B cell (primary cell): ENCODE measurements around the gene SMIM41. TPM values are rescaled to one million over a fixed set of nuclear protein-coding genes. Genes with fewer than 3 reads are reported as not detected.

Experiments used
- ATAC-seq: fragments of 200-7000 bp; cut with Tn5 transposase; one replicate; pipeline ENCODE4 v1.10.0; 2021; ENCODE audit warnings: low read depth, mild to moderate bottlenecking, moderate number of reproducible peaks, moderate library complexity
- CTCF ChIA-PET: fragments of 350-600 bp; sonication (Branson Sonifier 250); formaldehyde crosslinking; loops from one replicate; lab custom pipeline; 2021; ENCODE audit warnings: antibody characterized with exemption, inconsistent platforms; lab: Charles Lee
- POLR2A ChIA-PET: fragments of 350-600 bp; sonication (Branson Sonifier 250); formaldehyde crosslinking; loops from one replicate; lab custom pipeline; 2021; ENCODE audit warnings: antibody characterized with exemption; lab: Charles Lee
- DNase-seq: peaks from one replicate; pipeline ENCODE4 v3.0.0; 2013
- H2AFZ ChIP-seq: 2 replicates; pipeline ENCODE4 v1.6.1; 2012; ENCODE audit warnings: mild to moderate bottlenecking, low read depth, low read length; ENCODE audit not compliant: insufficient read depth, poor library complexity, severe bottlenecking
- H3K27ac ChIP-seq, 2 donors: 1 replicate in 1 of 2; 2 replicates in 1 of 2; pipeline ENCODE4 v1.5.1; 2012 to 2013; ENCODE audit warnings: low read length in 2 of 2, mild to moderate bottlenecking in 2 of 2, moderate library complexity in 1 of 2
- H3K27me3 ChIP-seq, 4 experiments: fragments of 200-600 bp in 1 of 4; sonication (generic) in 1 of 4; replicated peaks in 1 of 4; 1 replicate in 2 of 4; 2 replicates in 2 of 4; pipeline versions ENCODE4 v1.6.1 to v1.7.0; 2013 to 2016; ENCODE audit warnings: low read length in 3 of 4, mild to moderate bottlenecking in 2 of 4, mixed read lengths in 1 of 4, moderate library complexity in 1 of 4; ENCODE audit not compliant: insufficient read depth in 4 of 4, control insufficient read depth in 3 of 4; ENCODE audit errors: control extremely low read depth in 1 of 4
- H3K36me3 ChIP-seq, 2 experiments: replicated peaks in 1 of 2; 1 replicate in 1 of 2; 2 replicates in 1 of 2; pipeline versions ENCODE4 v1.6.1 to v1.7.1; 2013; ENCODE audit warnings: low read length in 1 of 2; ENCODE audit not compliant: insufficient read depth in 2 of 2, control insufficient read depth in 1 of 2; ENCODE audit errors: control extremely low read depth in 1 of 2, extremely low read depth in 1 of 2
- H3K4me1 ChIP-seq, 2 donors: fragments of 200-600 bp in 1 of 2; sonication (generic) in 1 of 2; 1 replicate in 1 of 2; 2 replicates in 1 of 2; pipeline versions ENCODE4 v1.5.1 to v1.6.1; 2013 to 2017; ENCODE audit warnings: low read length in 2 of 2; ENCODE audit not compliant: control insufficient read depth in 2 of 2, insufficient read depth in 2 of 2
- H3K4me2 ChIP-seq: replicated peaks from 2 replicates; pipeline ENCODE3; 2012; ENCODE audit warnings: mild to moderate bottlenecking, low read depth, low read length; ENCODE audit not compliant: poor library complexity, severe bottlenecking
- H3K4me3 ChIP-seq, 5 experiments: fragments of 200-600 bp in 1 of 5; sonication (generic) in 1 of 5; 1 replicate in 3 of 5; 2 replicates in 2 of 5; pipeline versions ENCODE4 v1.5.1 to v1.7.0; 2011 to 2016; ENCODE audit warnings: low read length in 4 of 5, mild to moderate bottlenecking in 4 of 5, low read depth in 2 of 5, control low read depth in 1 of 5, moderate library complexity in 1 of 5; ENCODE audit not compliant: insufficient read depth in 1 of 5; ENCODE audit errors: control extremely low read depth in 1 of 5, extremely low read depth in 1 of 5
- H3K79me2 ChIP-seq: fragments of 200-600 bp; sonication (generic); one replicate; pipeline ENCODE4 v1.6.0; 2016; ENCODE audit warnings: low read length; ENCODE audit not compliant: control insufficient read depth, insufficient read depth
- H3K9ac ChIP-seq: fragments of 200-600 bp; sonication (generic); 2 replicates; pipeline ENCODE4 v1.6.1; 2017; ENCODE audit warnings: mild to moderate bottlenecking, low read length, moderate library complexity
- H3K9me3 ChIP-seq, 3 donors: one replicate each; pipeline versions ENCODE4 v1.6.1 to v1.7.1; 2013; ENCODE audit warnings: low read length in 2 of 3; ENCODE audit not compliant: control insufficient read depth in 2 of 3, insufficient read depth in 1 of 3; ENCODE audit errors: control extremely low read depth in 1 of 3
- H4K20me1 ChIP-seq: 2 replicates; pipeline ENCODE4 v1.6.0; 2012; ENCODE audit warnings: mild to moderate bottlenecking, low read length; ENCODE audit not compliant: insufficient read depth, control insufficient read depth, poor library complexity, severe bottlenecking
- H3K27ac Mint-ChIP-seq: one replicate; pipeline ENCODE4 v1.8.0; 2021; ENCODE audit warnings: mixed read lengths
- H3K27me3 Mint-ChIP-seq: one replicate; pipeline ENCODE4 v1.8.0; 2021; ENCODE audit warnings: mixed read lengths
- H3K4me1 Mint-ChIP-seq: one replicate; pipeline ENCODE4 v1.8.0; 2021; ENCODE audit warnings: mixed read lengths
- H3K4me3 Mint-ChIP-seq: one replicate; pipeline ENCODE4 v1.8.0; 2021; ENCODE audit warnings: mixed read lengths
- H3K9me3 Mint-ChIP-seq: one replicate; pipeline ENCODE4 v1.8.0; 2022; ENCODE audit warnings: mixed read lengths; ENCODE audit not compliant: insufficient read depth
- CTCF ChIP-seq: fragments of 200-600 bp; IDR thresholded peaks from one replicate; pipeline ENCODE4 v1.8.0; 2022; ENCODE audit warnings: antibody characterized with exemption, mild to moderate bottlenecking
- EZH2 ChIP-seq: IDR thresholded peaks from 2 replicates; pipeline ENCODE4 v1.6.1; 2012; ENCODE audit warnings: borderline replicate concordance, low read depth, mild to moderate bottlenecking, moderate library complexity, low read length; ENCODE audit not compliant: insufficient read depth, poor library complexity, severe bottlenecking
- WGBS: methylation state at CpG from one replicate; pipeline ENCODE4 v1.1.5; 2013; ENCODE audit warnings: missing lambda C conversion rate; ENCODE audit not compliant: insufficient coverage; 5-methylcytosine and 5-hydroxymethylcytosine counted together
- intact Hi-C: fragments of 100-400 bp; cut with micrococcal nuclease; formaldehyde crosslinking; loops from one replicate; pipeline ENCODE4 v1.10.0; 2022
- polyA plus RNA-seq: library from polyadenylated mRNA; depleted of rRNA; stranded (reverse); fragments of >200 nt; gene quantifications from 2 replicates; pipeline ENCODE4 v1.2.3, GENCODE V29; 2012
- total RNA-seq, 2 donors: library from RNA; stranded (reverse); fragments of 120-200 nt in 1 of 2; gene quantifications; 1 replicate in 1 of 2; 2 replicates in 1 of 2; pipeline versions ENCODE4 v1.2.3 to v1.2.4, GENCODE V29; 2013 to 2022

SMIM41 gene
- total and polyA plus RNA-seq, 2 donors (not counting 1 experiment from before 2014, with no cell fraction given), result 0.12 TPM; not detected in 1

GRCh38 chr12:52067081-52067374 is 12.5 kb upstream of the SMIM41 start:
- Mint-ChIP-seq H3K9me3 (no peaks in the 10 kb centered on the region), H3K4me1 (peaks cover 25% of the 10 kb centered on the region), H3K4me3 (no peak overlapping the region), H3K27ac (peak overlapping the region; percentile 23), H3K27me3 (peaks cover 7% of the 10 kb centered on the region)
- peaks cover 24% of the 10 kb centered on the region for H3K79me2 ChIP-seq
- peaks cover 17 to 23% of the 10 kb centered on the region in 2 donors for H3K4me1 ChIP-seq
- intact Hi-C loops, result no loop called here
- 93% methylated on average over 3 of the region's 3 CpGs for WGBS
- POLR2A ChIA-PET, result interaction anchor here (0.7 kb wide), 1 partner anchor 17 kb away, joined by 3 read pairs; no protein-coding TSS in a partner anchor
- H3K4me3 ChIP-seq, result no peak overlapping the region
- no peak for ATAC-seq
- no peak for DNase-seq
- no peak overlapping the region for H3K27ac ChIP-seq
- peaks cover 0 to 3% of the 10 kb centered on the region in 2 experiments for H3K36me3 ChIP-seq
- H3K27me3 ChIP-seq, result peaks cover 0 to 5% (median 0%) of the 10 kb centered on the region in 4 experiments
- TF ChIP-seq CTCF (no peak), EZH2 (no peak)
- no peak overlapping the region for H3K4me2 ChIP-seq
- CTCF ChIA-PET, result interaction anchor here (0.6 to 34.6 kb wide), 6 partner anchors 16 to 198 kb away, joined by 3 to 1315 read pairs (median 4); partner anchors contain the start of gene SMIM41
- no peak overlapping the region for H2AFZ ChIP-seq
- H3K9me3 ChIP-seq, result peaks cover 0 to 2% (median 0%) of the 10 kb centered on the region in 3 donors
- H3K9ac ChIP-seq, result no peak overlapping the region
- H4K20me1 ChIP-seq, result peaks cover 9% of the 10 kb centered on the region

- Mint-ChIP-seq H3K4me1 (peaks cover 46% of the 10 kb centered on the region), H3K27ac (peak within 1 kb of the TSS; percentile 96), H3K4me3 (peak within 1 kb of the TSS; percentile 90), H3K9me3 (no peaks in the 10 kb centered on the region), H3K27me3 (peaks cover 3% of the 10 kb centered on the region)
- under 1% methylated on average over 58 of the region's 60 CpGs for WGBS
- Histone ChIP-seq H3K27me3 (peaks cover 0 to 5% (median 0%) of the 10 kb centered on the region in 4 experiments), H3K4me2 (peak within 1 kb of the TSS; percentile 86), H3K9ac (peak within 1 kb of the TSS; percentile 91), H2AFZ (peak within 1 kb of the TSS; percentile 92), H3K4me3 (peak within 1 kb of the TSS; percentile 65 to 98 (median 93)), H3K27ac (peak within 1 kb of the TSS; percentile 90 to 93), H3K79me2 (peaks cover 45% of the 10 kb centered on the region), H4K20me1 (peaks cover 22% of the 10 kb centered on the region), H3K36me3 (peaks cover 0 to 24% of the 10 kb centered on the region in 2 experiments), H3K9me3 (peaks cover 0 to 2% (median 0%) of the 10 kb centered on the region in 3 donors), H3K4me1 (peaks cover 29 to 48% of the 10 kb centered on the region in 2 donors)
- CTCF ChIA-PET, result interaction anchor here (0.7 to 34.6 kb wide), 14 partner anchors 10 to 76 kb away, joined by 3 to 1315 read pairs (median 4); partner anchors contain the start of genes NR4A1 and SMIM41
- POLR2A ChIA-PET, result interaction anchor here (0.6 to 2.1 kb wide), 11 partner anchors 12 to 977 kb away, joined by 3 to 20 read pairs (median 4); partner anchors contain the start of genes NR4A1 and TAMALIN
- DNase-seq (peak; percentile 98), ATAC-seq (peak; percentile 94)
- TF ChIP-seq CTCF (peak; percentile 79), EZH2 (no peak)
- intact Hi-C loops, result loop anchor here (1.0 to 2.0 kb wide), 6 partner anchors 14 to 47 kb away; partner anchors contain the start of gene NR4A1
Observed at GRCh38 chr12:52069327-52070184, 9.9 kb upstream of the SMIM41 start, which contains the start of gene ATG101. ATG101 (plus strand) TSS chr12:52069978; CDS start chr12:52073651, 3,673 bp downstream.
